Endothelial cell of umbilical vein (primary cell): Measurements from ENCODE around the gene CACNG8. TPM values are rescaled to one million over a fixed set of nuclear protein-coding genes. Genes with fewer than 3 reads are reported as not detected.
A peak's percentile ranks its signal among the peaks of the same experiment; 100 is the strongest.

ENCODE experiments used
- BruUV-seq: library from RNA; stranded (reverse); fragments of 400-500 nt; replicated peaks from 2 replicates; lab custom pipeline; 2021; lab: Mats Ljungman, UMichigan
- CTCF ChIA-PET: fragments of 300-600, 350-600 bp; sonication (Branson Sonifier 250); formaldehyde crosslinking; loops from one replicate; lab custom pipeline; 2021; ENCODE audit warnings: antibody characterized with exemption, inconsistent platforms; lab: Charles Lee
- POLR2A ChIA-PET: fragments of 300-600, 350-600 bp; sonication (Branson Sonifier 250); formaldehyde crosslinking; loops from one replicate; lab custom pipeline; 2021; ENCODE audit warnings: antibody characterized with exemption, inconsistent platforms; lab: Charles Lee
- DNase-seq: peaks from one replicate; pipeline ENCODE4 v3.0.0-alpha.2; 2011; ENCODE audit warnings: low read depth, low spot score
- FAIRE-seq: peaks from 2 replicates; lab custom pipeline; 2011; peaks lifted over from hg19 to GRCh38; lab: Jason Lieb, UNC
- H2AFZ ChIP-seq: 2 replicates; pipeline ENCODE4 v1.6.0; 2012; ENCODE audit warnings: low read depth, low read length, control low read depth, inconsistent platforms
- H3K27ac ChIP-seq: 2 replicates; pipeline ENCODE4 v1.5.1; 2011; ENCODE audit warnings: low read depth, mild to moderate bottlenecking, control low read depth, low read length, moderate library complexity; ENCODE audit not compliant: insufficient read depth
- H3K27me3 ChIP-seq, 2 experiments: 2 replicates each; pipeline versions ENCODE4 v1.6.0 to v1.6.1; 2011; ENCODE audit warnings: low read length in 2 of 2, mixed read lengths in 1 of 2; ENCODE audit not compliant: control insufficient read depth in 2 of 2, insufficient read depth in 2 of 2
- H3K36me3 ChIP-seq, 2 experiments: 2 replicates in 1 of 2; 3 replicates in 1 of 2; pipeline ENCODE4 v1.5.1; 2011; ENCODE audit warnings: low read length in 2 of 2, mild to moderate bottlenecking in 1 of 2, moderate library complexity in 1 of 2; ENCODE audit not compliant: control insufficient read depth in 2 of 2, insufficient read depth in 2 of 2; ENCODE audit errors: extremely low read depth in 1 of 2
- H3K4me1 ChIP-seq: 3 replicates; pipeline ENCODE4 v1.5.1; 2011; ENCODE audit warnings: mild to moderate bottlenecking, low read length; ENCODE audit not compliant: control insufficient read depth, insufficient read depth; ENCODE audit errors: extremely low read depth
- H3K4me2 ChIP-seq: 2 replicates; pipeline ENCODE4 v1.6.1; 2011; ENCODE audit warnings: low read length, control low read depth, mixed read lengths; ENCODE audit not compliant: insufficient read depth
- H3K4me3 ChIP-seq, 3 experiments: fragments of 200-600 bp in 1 of 3; sonication (generic), shearing (Covaris generic) in 1 of 3; replicated peaks in 1 of 3; 2 replicates each; pipeline ENCODE4 v1.5.1; 2011 to 2016; ENCODE audit warnings: control low read depth in 3 of 3, low read length in 3 of 3, mild to moderate bottlenecking in 2 of 3, inconsistent platforms in 1 of 3, low read depth in 1 of 3, moderate library complexity in 1 of 3; ENCODE audit not compliant: insufficient read depth in 1 of 3
- H3K79me2 ChIP-seq: 2 replicates; pipeline ENCODE4 v1.6.0; 2012; ENCODE audit warnings: low read length, inconsistent platforms; ENCODE audit not compliant: control insufficient read depth, insufficient read depth
- H3K9ac ChIP-seq: replicated peaks from 2 replicates; pipeline ENCODE3; 2011; ENCODE audit warnings: low read length, control low read depth; ENCODE audit not compliant: insufficient read depth; ENCODE audit errors: extremely low read depth
- H3K9me1 ChIP-seq: replicated peaks from 3 replicates; pipeline ENCODE4 v1.6.0; 2011; ENCODE audit warnings: mild to moderate bottlenecking, low read length; ENCODE audit not compliant: control insufficient read depth, insufficient read depth; ENCODE audit errors: extremely low read depth
- H3K9me3 ChIP-seq: replicated peaks from 2 replicates; pipeline ENCODE4 v1.5.1; 2012; ENCODE audit warnings: low read length, inconsistent platforms; ENCODE audit not compliant: control insufficient read depth, insufficient read depth
- H4K20me1 ChIP-seq: replicated peaks from 2 replicates; pipeline ENCODE3; 2011; ENCODE audit warnings: mild to moderate bottlenecking, low read length; ENCODE audit not compliant: control insufficient read depth, insufficient read depth; ENCODE audit errors: extremely low read depth
- EZH2 ChIP-seq: IDR thresholded peaks from 2 replicates; pipeline ENCODE4 v1.6.1; 2012; ENCODE audit warnings: borderline replicate concordance, low read depth, mild to moderate bottlenecking, moderate library complexity, low read length, inconsistent platforms; ENCODE audit not compliant: severe bottlenecking
- FOS ChIP-seq: IDR thresholded peaks from 2 replicates; pipeline ENCODE4 v1.6.1; 2011; ENCODE audit warnings: mild to moderate bottlenecking, low read length, moderate library complexity, borderline replicate concordance; ENCODE audit not compliant: insufficient read depth
- GATA2 ChIP-seq: IDR thresholded peaks from 2 replicates; pipeline ENCODE4 v1.7.0; 2011; ENCODE audit warnings: low read depth, mild to moderate bottlenecking, moderate library complexity, mixed read lengths, low read length; ENCODE audit not compliant: insufficient read length, insufficient read depth
- MYC ChIP-seq: IDR thresholded peaks from one replicate; pipeline ENCODE4 v1.6.1; 2011; ENCODE audit warnings: mild to moderate bottlenecking, low read depth, low read length
- POLR2AphosphoS5 ChIP-seq: IDR thresholded peaks from 2 replicates; pipeline ENCODE4 v1.6.1; 2012; ENCODE audit warnings: low read depth, mild to moderate bottlenecking, control low read depth, low read length, moderate library complexity; ENCODE audit not compliant: insufficient read depth
- dilution Hi-C: fragments of 300-500 bp; cut with MboI; formaldehyde crosslinking; loops from one replicate; pipeline ENCODE4 v1.15.0; 2019; ENCODE audit warnings: low sequenced_read_pairs; ENCODE audit not compliant: extremely low pct_ligation_motif_present
- intact Hi-C: fragments of 100-400 bp; cut with micrococcal nuclease; formaldehyde crosslinking; loops from one replicate; pipeline ENCODE4 v1.10.0; 2022
- polyA plus RNA-seq, 4 experiments: library from polyadenylated mRNA; depleted of rRNA in 3 of 4; stranded (reverse) in 3 of 4; unstranded in 1 of 4; fragments of >200 nt; gene quantifications; 2 replicates each; pipeline versions ENCODE4 v1.2.1 to v1.2.3, GENCODE V29; 2011 to 2012; ENCODE audit warnings: missing spikeins in 1 of 4
- total RNA-seq: library from RNA; stranded (reverse); gene quantifications from 2 replicates; pipeline ENCODE4 v1.2.3, GENCODE V29; 2021
- TF ChIP-seq, protein P1 (sequence below), 2 donors: IDR thresholded peaks; 1 replicate in 1 of 2; 2 replicates in 1 of 2; pipeline ENCODE4 v1.5.1; 2011; ENCODE audit warnings: low read length in 2 of 2, mild to moderate bottlenecking in 2 of 2, moderate library complexity in 2 of 2, control low read depth in 1 of 2, inconsistent platforms in 1 of 2, low read depth in 1 of 2; ENCODE audit not compliant: insufficient read depth in 1 of 2; ENCODE audit errors: extremely low read depth in 1 of 2

The CACNG8 gene
- total and polyA plus RNA-seq, 2 donors (not counting 3 experiments of a cell fraction or from before 2014, with no cell fraction given) = 0.18 to 1.7 TPM

DNA sequence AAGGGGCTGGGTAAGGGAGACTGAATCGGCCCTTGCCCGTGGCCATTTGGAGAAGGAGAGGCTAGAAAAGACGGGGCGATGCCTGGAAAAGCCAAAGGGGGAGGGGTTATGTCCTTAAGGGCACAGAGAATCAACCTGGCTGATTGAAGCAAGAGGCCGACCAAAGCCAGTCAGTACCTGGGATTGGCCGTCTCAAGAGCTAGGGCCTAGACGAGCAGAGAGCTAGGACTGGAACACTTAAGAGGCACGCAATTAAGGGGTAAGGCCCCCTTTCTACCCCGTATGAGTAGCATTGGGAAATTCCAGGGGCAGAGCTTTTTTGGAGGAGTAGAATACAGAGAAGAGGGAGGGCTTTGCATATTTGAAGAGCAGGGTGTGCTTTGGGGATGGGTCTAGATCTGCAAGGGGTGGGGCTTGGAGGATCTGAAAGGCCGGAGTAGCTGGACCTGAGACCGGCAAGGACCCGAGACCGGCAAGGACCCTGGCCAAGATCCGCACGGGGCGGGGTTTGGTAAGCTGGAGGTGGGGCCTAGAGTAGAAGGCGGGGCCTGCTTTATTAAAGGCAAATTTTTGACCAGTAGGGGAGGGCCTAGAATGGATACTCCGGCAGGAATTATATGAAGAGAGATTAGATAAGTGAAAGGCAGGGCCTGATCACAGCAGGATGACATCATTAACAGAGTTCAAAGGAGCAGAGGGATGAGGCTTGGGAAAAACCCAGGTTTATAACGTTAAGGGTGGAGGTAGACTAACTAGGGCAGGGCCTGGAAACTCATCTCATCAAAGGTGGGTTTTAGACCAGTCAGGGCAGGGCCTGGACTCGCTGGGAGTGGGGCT is 18.0 kb downstream of the CACNG8 start:
- no peaks in the 10 kb centered on the region for H3K27me3 ChIP-seq
- peak overlapping the region; percentile 5 to 70 (median 60) for H3K4me3 ChIP-seq
- no peaks in the 10 kb centered on the region for H3K9me1 ChIP-seq
- TF ChIP-seq EZH2 (no peak), FOS (no peak), POLR2AphosphoS5 (no peak), GATA2 (peak; percentile 39), MYC (no peak)
- TF ChIP-seq, protein P1, sequence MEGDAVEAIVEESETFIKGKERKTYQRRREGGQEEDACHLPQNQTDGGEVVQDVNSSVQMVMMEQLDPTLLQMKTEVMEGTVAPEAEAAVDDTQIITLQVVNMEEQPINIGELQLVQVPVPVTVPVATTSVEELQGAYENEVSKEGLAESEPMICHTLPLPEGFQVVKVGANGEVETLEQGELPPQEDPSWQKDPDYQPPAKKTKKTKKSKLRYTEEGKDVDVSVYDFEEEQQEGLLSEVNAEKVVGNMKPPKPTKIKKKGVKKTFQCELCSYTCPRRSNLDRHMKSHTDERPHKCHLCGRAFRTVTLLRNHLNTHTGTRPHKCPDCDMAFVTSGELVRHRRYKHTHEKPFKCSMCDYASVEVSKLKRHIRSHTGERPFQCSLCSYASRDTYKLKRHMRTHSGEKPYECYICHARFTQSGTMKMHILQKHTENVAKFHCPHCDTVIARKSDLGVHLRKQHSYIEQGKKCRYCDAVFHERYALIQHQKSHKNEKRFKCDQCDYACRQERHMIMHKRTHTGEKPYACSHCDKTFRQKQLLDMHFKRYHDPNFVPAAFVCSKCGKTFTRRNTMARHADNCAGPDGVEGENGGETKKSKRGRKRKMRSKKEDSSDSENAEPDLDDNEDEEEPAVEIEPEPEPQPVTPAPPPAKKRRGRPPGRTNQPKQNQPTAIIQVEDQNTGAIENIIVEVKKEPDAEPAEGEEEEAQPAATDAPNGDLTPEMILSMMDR (IDR thresholded peaks at IDR 0.05; ENCODE audit: extremely low read depth in 1 of 2, insufficient read depth in 1 of 2, low read depth in 1 of 2, low read length in 2 of 2) = peak in 1 of 2 donors; percentile 10
- no TSS peak for BruUV-seq
- H2AFZ ChIP-seq = peak overlapping the region; percentile 63
- H4K20me1 ChIP-seq = no peaks in the 10 kb centered on the region
- FAIRE-seq (no peak), DNase-seq (peak; percentile 83)
- H3K27ac ChIP-seq = peak overlapping the region; percentile 73
- peak overlapping the region; percentile 88 for H3K4me2 ChIP-seq
- peak overlapping the region; percentile 58 for H3K9ac ChIP-seq
- H3K4me1 ChIP-seq = peaks cover 19% of the 10 kb centered on the region
- intact Hi-C loops (loop anchor here (1.0 to 5.0 kb wide), 4 partner anchors 40 to 137 kb away; partner anchors contain the start of genes MYADM, PRPF31 and TFPT), dilution Hi-C loops (no loop called here)
- H3K36me3 ChIP-seq = no peaks in the 10 kb centered on the region
- H3K79me2 ChIP-seq = peaks cover 11% of the 10 kb centered on the region
- ChIA-PET CTCF (interaction anchor here (0.6 to 2.8 kb wide), 16 partner anchors 11 to 188 kb away, joined by 3 to 33 read pairs (median 5); partner anchors contain the start of genes CACNG6 and MYADM), POLR2A (interaction anchor here (0.8 to 1.3 kb wide), 5 partner anchors 11 to 113 kb away, joined by 3 to 7 read pairs (median 4); partner anchors contain the start of genes CACNG6 and MYADM)
- no peaks in the 10 kb centered on the region for H3K9me3 ChIP-seq
